Neural progenitor cell (in vitro differentiated cells): ENCODE data around the gene FAM78A. TPM values are rescaled to one million over a fixed set of nuclear protein-coding genes. Genes with fewer than 3 reads are reported as not detected.

Experiments
- DNase-seq: peaks from one replicate; pipeline ENCODE4 v3.0.0-alpha.2; 2016; ENCODE audit warnings: low spot score
- H2AFZ ChIP-seq: fragments of 200-600 bp; sonication (generic); replicated peaks from 2 replicates; pipeline ENCODE4 v1.6.1; 2016; ENCODE audit warnings: antibody characterized with exemption
- H3F3A ChIP-seq: fragments of 200-600 bp; sonication (generic); 2 replicates; pipeline ENCODE4 v1.6.1; 2016; ENCODE audit warnings: antibody characterized with exemption, low read depth
- H3K27ac ChIP-seq: fragments of 200-600 bp; sonication (generic); 2 replicates; pipeline ENCODE4 v1.5.1; 2016; ENCODE audit warnings: mild to moderate bottlenecking
- H3K27me3 ChIP-seq: fragments of 200-600 bp; sonication (generic); 2 replicates; pipeline ENCODE4 v1.6.1; 2016; ENCODE audit warnings: mild to moderate bottlenecking, moderate library complexity
- H3K36me3 ChIP-seq: fragments of 200-600 bp; sonication (generic); 2 replicates; pipeline ENCODE4 v1.5.1; 2016
- H3K4me1 ChIP-seq: fragments of 200-600 bp; sonication (generic); 2 replicates; pipeline ENCODE4 v1.6.1; 2016; ENCODE audit warnings: mixed run types
- H3K4me2 ChIP-seq: fragments of 200-600 bp; sonication (generic); 2 replicates; pipeline ENCODE4 v1.6.1; 2016
- H3K4me3 ChIP-seq: fragments of 200-600 bp; sonication (generic); 2 replicates; pipeline ENCODE4 v1.5.1; 2016
- H3K79me2 ChIP-seq: fragments of 200-600 bp; sonication (generic); 2 replicates; pipeline ENCODE4 v1.6.1; 2016; ENCODE audit warnings: low read depth
- H3K9ac ChIP-seq: fragments of 200-600 bp; sonication (generic); 2 replicates; pipeline ENCODE4 v1.6.1; 2016
- H3K9me3 ChIP-seq: fragments of 200-600 bp; sonication (generic); 2 replicates; pipeline ENCODE4 v1.5.1; 2016; ENCODE audit warnings: low read depth
- H4K20me1 ChIP-seq: fragments of 200-600 bp; sonication (generic); 2 replicates; pipeline ENCODE4 v1.6.1; 2016; ENCODE audit warnings: low read depth
- H3K27ac Mint-ChIP-seq: 3 replicates; pipeline ENCODE4 v1.8.0; 2021; ENCODE audit warnings: mixed read lengths
- H3K27me3 Mint-ChIP-seq: 2 replicates; pipeline ENCODE4 v1.8.0; 2022; ENCODE audit warnings: low read depth, mild to moderate bottlenecking, inconsistent platforms, moderate library complexity, mixed read lengths; ENCODE audit not compliant: insufficient read depth
- H3K36me3 Mint-ChIP-seq: 3 replicates; pipeline ENCODE4 v1.8.0; 2021; ENCODE audit warnings: mixed read lengths
- H3K4me1 Mint-ChIP-seq: 3 replicates; pipeline ENCODE4 v1.8.0; 2021; ENCODE audit warnings: mixed read lengths
- H3K4me3 Mint-ChIP-seq: 3 replicates; pipeline ENCODE4 v1.8.0; 2021; ENCODE audit warnings: mild to moderate bottlenecking, moderate library complexity, mixed read lengths
- H3K9me3 Mint-ChIP-seq: 3 replicates; pipeline ENCODE4 v1.8.0; 2020; ENCODE audit warnings: mixed read lengths
- EZH2 ChIP-seq: fragments of 200-600 bp; sonication (generic); IDR thresholded peaks from 2 replicates; pipeline ENCODE4 v1.6.1; 2017; ENCODE audit warnings: antibody characterized with exemption, mild to moderate bottlenecking, moderate library complexity
- EZH2phosphoT487 ChIP-seq: fragments of 200-600 bp; sonication (generic); IDR thresholded peaks from 2 replicates; pipeline ENCODE4 v1.6.1; 2017; ENCODE audit warnings: antibody characterized with exemption
- total RNA-seq: library from RNA; depleted of rRNA; stranded (reverse); fragments of >200 nt; gene quantifications from 2 replicates; pipeline ENCODE4 v1.2.3, GENCODE V29; 2015; ENCODE audit warnings: low replicate concordance
- TF ChIP-seq, protein P1 (sequence below): fragments of 200-600 bp; sonication (generic); IDR thresholded peaks from 2 replicates; pipeline ENCODE4 v1.5.1; 2017; ENCODE audit warnings: antibody characterized with exemption, mild to moderate bottlenecking

The FAM78A gene
- total RNA-seq, 1 donor from 2014 or later: 0.32 TPM

DNA sequence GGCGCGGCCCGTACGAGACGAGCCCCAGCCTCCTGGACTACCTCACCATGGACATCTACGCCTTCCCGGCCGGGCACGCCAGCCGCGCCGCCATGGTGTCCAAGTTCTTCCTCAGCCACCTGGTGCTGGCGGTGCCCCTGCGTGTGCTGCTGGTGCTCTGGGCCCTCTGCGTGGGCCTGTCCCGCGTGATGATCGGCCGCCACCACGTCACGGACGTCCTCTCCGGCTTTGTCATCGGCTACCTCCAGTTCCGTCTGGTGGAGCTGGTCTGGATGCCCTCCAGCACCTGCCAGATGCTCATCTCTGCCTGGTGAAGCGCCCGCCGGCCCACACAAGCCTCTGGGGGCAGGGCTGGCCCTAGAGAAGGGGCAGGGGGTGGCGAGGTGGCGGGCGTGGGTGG lies 31.7 kb upstream of the FAM78A start:
- H3K9me3 Mint-ChIP-seq: no peaks in the 10 kb centered on the region

DNA sequence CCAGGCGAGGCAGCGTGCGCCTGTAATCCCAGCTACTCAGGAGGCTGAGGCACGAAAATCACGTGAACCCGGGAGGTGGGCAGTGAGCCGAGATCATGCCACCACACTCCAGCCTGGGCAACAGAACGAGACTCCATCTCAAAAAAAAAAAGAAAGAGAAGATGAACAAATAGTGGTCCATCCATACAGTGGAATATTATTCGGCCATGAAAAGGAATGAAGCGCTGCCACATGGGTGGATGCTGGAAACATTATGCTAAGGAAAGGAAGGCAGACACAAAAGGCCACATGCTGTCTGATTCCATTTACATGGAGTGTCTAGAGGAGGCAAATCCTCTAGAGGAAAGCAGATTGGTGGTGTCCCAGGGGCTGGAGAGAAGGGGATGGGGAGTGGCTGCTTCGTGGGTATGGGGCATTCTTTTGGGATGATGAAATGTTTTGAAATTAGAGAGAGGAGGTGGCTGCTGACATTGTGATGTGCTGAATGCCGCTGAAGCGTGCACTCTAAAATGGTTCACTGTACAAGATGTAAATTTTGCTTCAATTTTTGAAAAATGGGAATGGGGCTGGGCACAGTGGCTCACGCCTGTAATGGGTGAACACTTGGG lies 30.2 kb upstream of the FAM78A start:
- H3K4me1 Mint-ChIP-seq: peaks cover 12% of the 10 kb centered on the region
- no peaks in the 10 kb centered on the region for H3K79me2 ChIP-seq
- no peak overlapping the region for H3K27ac ChIP-seq
- H3K36me3 Mint-ChIP-seq: peaks cover 1% of the 10 kb centered on the region
- no peaks in the 10 kb centered on the region for H3K9me3 ChIP-seq
- no peak overlapping the region for H3K27ac Mint-ChIP-seq
- TF ChIP-seq EZH2: no peak
- no peak for TF ChIP-seq EZH2phosphoT487
- TF ChIP-seq, protein P1, sequence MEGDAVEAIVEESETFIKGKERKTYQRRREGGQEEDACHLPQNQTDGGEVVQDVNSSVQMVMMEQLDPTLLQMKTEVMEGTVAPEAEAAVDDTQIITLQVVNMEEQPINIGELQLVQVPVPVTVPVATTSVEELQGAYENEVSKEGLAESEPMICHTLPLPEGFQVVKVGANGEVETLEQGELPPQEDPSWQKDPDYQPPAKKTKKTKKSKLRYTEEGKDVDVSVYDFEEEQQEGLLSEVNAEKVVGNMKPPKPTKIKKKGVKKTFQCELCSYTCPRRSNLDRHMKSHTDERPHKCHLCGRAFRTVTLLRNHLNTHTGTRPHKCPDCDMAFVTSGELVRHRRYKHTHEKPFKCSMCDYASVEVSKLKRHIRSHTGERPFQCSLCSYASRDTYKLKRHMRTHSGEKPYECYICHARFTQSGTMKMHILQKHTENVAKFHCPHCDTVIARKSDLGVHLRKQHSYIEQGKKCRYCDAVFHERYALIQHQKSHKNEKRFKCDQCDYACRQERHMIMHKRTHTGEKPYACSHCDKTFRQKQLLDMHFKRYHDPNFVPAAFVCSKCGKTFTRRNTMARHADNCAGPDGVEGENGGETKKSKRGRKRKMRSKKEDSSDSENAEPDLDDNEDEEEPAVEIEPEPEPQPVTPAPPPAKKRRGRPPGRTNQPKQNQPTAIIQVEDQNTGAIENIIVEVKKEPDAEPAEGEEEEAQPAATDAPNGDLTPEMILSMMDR: no peak
- no peak overlapping the region for H2AFZ ChIP-seq
- H3K9me3 Mint-ChIP-seq: no peaks in the 10 kb centered on the region
- H3K27me3 ChIP-seq: no peaks in the 10 kb centered on the region
- peaks cover 5% of the 10 kb centered on the region for H3K4me1 ChIP-seq
- no peak overlapping the region for H3K9ac ChIP-seq
- no peak overlapping the region for H3K4me3 Mint-ChIP-seq
- no peaks in the 10 kb centered on the region for H4K20me1 ChIP-seq
- no peak overlapping the region for H3K4me3 ChIP-seq
- H3K27me3 Mint-ChIP-seq: peaks cover 8% of the 10 kb centered on the region
- H3K4me2 ChIP-seq: no peak overlapping the region
- DNase-seq: no peak
- H3F3A ChIP-seq: peaks cover 4% of the 10 kb centered on the region
- no peaks in the 10 kb centered on the region for H3K36me3 ChIP-seq

More for the DNA sequence above, 31.7 kb upstream of the FAM78A start:
- H3K4me2 ChIP-seq: no peak overlapping the region
- no peak overlapping the region for H3K27ac Mint-ChIP-seq
- H3K27me3 Mint-ChIP-seq: peaks cover 2% of the 10 kb centered on the region
- no peaks in the 10 kb centered on the region for H3K36me3 ChIP-seq
- no peak overlapping the region for H2AFZ ChIP-seq
- no peak overlapping the region for H3K9ac ChIP-seq
- H3K4me3 Mint-ChIP-seq: no peak overlapping the region
- no peaks in the 10 kb centered on the region for H3K79me2 ChIP-seq
- H3K9me3 ChIP-seq: no peaks in the 10 kb centered on the region
- no peaks in the 10 kb centered on the region for H4K20me1 ChIP-seq
- H3F3A ChIP-seq: peaks cover 4% of the 10 kb centered on the region
- H3K27ac ChIP-seq: no peak overlapping the region
- peaks cover 12% of the 10 kb centered on the region for H3K4me1 Mint-ChIP-seq
- no peaks in the 10 kb centered on the region for H3K27me3 ChIP-seq
- H3K4me3 ChIP-seq: no peak overlapping the region
- H3K4me1 ChIP-seq: peaks cover 5% of the 10 kb centered on the region
- no peak for DNase-seq
- no peak for TF ChIP-seq EZH2phosphoT487
- no peak for TF ChIP-seq EZH2
- TF ChIP-seq, protein P1: no peak
- peaks cover 1% of the 10 kb centered on the region for H3K36me3 Mint-ChIP-seq

DNA sequence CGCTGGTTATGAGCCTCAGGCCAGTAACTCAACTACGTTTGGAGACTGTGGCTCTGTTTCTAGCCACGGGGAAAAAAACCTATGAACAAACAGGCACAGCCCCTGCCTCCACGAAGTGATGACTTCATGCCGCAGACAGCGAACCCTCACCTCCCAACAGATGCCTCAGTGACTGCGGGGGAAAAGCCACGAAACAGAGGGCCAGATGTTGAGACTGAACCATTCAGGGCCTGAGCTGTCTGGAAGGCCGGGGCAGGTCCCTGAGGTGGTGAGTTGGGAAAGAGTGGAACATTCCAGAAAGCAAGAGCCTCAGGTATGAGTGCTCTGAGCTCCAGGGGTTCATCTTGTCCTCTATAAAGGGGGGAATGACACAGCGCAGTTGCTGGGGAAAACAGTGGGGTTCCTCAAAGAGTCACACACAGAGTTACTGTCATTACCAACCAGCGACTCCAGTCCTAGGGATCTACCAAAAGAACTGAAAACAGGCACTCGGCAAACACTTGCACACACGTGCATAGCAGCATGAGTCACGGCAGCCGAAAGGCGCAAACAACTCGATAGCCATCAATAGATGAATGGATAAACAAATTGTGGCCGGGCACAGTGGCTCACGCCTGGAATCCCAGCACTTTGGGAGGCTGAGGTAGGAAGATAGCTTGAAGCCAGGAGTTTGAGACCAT lies 28.5 kb upstream of the FAM78A start:
- no peak overlapping the region for H3K4me2 ChIP-seq
- H3K9ac ChIP-seq: no peak overlapping the region
- H3K79me2 ChIP-seq: no peaks in the 10 kb centered on the region
- no peaks in the 10 kb centered on the region for H3K4me1 ChIP-seq
- no peaks in the 10 kb centered on the region for H4K20me1 ChIP-seq
- H3K36me3 Mint-ChIP-seq: peaks cover 1% of the 10 kb centered on the region
- DNase-seq: no peak
- no peak overlapping the region for H3K27ac ChIP-seq
- H3K4me1 Mint-ChIP-seq: peaks cover 12% of the 10 kb centered on the region
- no peaks in the 10 kb centered on the region for H3K36me3 ChIP-seq
- H3F3A ChIP-seq: no peaks in the 10 kb centered on the region
- H3K4me3 ChIP-seq: no peak overlapping the region
- TF ChIP-seq, protein P1: no peak
- TF ChIP-seq EZH2phosphoT487 (no peak), EZH2 (no peak)
- H3K27me3 Mint-ChIP-seq: peaks cover 11% of the 10 kb centered on the region
- H3K4me3 Mint-ChIP-seq: no peak overlapping the region
- H3K27me3 ChIP-seq: no peaks in the 10 kb centered on the region
- H2AFZ ChIP-seq: no peak overlapping the region
- H3K27ac Mint-ChIP-seq: peak overlapping the region; percentile 50
- H3K9me3 Mint-ChIP-seq: no peaks in the 10 kb centered on the region
- no peaks in the 10 kb centered on the region for H3K9me3 ChIP-seq
